ENCODE data around the gene H1-8.

Gene H1-8

DNA sequence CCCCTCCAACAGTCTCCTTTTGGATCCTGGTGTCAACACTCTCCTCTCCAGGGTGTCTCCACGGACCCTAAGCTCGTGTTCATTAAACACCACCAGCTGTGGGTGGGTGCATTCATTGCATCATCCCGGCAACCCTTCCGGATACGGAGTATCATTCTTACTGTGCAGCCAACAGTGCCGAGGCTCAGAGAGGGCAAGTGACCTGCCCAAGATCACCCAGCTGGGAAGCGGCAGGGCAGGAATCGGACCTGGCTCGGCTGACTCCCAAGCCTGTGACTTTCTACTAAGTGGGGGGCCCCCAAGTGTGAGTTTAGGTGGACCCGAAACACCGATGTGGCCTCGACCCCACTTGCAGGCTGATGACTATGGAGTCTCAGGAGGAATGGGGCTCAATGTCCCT lies 20.4 kb downstream of the H1-8 start:
- peaks cover 7% of the 10 kb centered on the region for H3K36me3 Mint-ChIP-seq (ENCODE audit: low read depth)
- H3K4me1 Mint-ChIP-seq = peaks cover 37% of the 10 kb centered on the region
- H3K4me3 Mint-ChIP-seq = no peak overlapping the region
- H3K27me3 Mint-ChIP-seq (ENCODE audit: low read depth) = no peaks in the 10 kb centered on the region
- peak overlapping the region in 2 of 3 experiments; percentile 79 to 84 for H3K27ac Mint-ChIP-seq
- H3K9me3 Mint-ChIP-seq = no peaks in the 10 kb centered on the region
- TF ChIP-seq, protein P1, sequence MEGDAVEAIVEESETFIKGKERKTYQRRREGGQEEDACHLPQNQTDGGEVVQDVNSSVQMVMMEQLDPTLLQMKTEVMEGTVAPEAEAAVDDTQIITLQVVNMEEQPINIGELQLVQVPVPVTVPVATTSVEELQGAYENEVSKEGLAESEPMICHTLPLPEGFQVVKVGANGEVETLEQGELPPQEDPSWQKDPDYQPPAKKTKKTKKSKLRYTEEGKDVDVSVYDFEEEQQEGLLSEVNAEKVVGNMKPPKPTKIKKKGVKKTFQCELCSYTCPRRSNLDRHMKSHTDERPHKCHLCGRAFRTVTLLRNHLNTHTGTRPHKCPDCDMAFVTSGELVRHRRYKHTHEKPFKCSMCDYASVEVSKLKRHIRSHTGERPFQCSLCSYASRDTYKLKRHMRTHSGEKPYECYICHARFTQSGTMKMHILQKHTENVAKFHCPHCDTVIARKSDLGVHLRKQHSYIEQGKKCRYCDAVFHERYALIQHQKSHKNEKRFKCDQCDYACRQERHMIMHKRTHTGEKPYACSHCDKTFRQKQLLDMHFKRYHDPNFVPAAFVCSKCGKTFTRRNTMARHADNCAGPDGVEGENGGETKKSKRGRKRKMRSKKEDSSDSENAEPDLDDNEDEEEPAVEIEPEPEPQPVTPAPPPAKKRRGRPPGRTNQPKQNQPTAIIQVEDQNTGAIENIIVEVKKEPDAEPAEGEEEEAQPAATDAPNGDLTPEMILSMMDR (IDR thresholded peaks at IDR 0.05; ENCODE audit: unreplicated experiment in 3 of 3) = no peak

DNA sequence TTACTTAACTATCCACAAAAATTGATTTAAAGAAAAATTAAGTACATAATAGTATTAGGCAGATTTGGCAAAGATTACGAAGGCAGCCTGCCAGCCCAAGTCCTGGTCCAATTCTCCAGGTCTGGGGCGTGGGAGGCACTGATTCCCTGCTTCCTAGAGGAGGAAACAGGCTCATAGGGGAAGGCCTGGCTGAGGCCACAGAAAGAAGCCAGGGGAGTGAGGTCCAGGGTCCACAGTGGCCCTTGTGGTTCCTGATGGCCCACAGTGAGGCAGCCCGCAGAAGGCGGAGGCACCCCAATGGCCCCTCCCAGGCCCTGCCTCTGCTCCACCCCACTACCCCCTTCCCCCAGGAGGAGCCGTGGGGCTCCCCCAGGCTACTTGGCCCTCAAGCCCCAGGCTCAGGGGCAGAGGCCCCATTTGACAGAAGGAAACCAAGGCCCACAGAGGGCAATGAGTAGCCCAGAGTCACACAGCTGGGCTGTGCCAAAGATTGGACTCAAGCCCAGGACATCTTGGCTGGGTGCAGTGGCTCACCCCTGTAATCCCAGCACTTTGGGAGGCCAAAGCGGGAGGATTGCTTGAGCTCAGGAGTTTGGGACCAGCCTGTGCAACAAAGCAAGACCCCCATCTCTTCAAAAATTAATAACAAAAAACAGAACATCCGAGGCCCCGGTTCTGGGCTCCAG lies 21.0 kb downstream of the H1-8 start:
- Mint-ChIP-seq H3K27me3 (ENCODE audit: low read depth) (no peaks in the 10 kb centered on the region), H3K27ac (peak overlapping the region in 2 of 3 experiments; percentile 79 to 84), H3K9me3 (no peaks in the 10 kb centered on the region), H3K36me3 (ENCODE audit: low read depth) (peaks cover 7% of the 10 kb centered on the region), H3K4me3 (no peak overlapping the region), H3K4me1 (peaks cover 37% of the 10 kb centered on the region)
- TF ChIP-seq, protein P1 (IDR thresholded peaks at IDR 0.05; ENCODE audit: unreplicated experiment in 3 of 3) = no peak

- TF ChIP-seq, protein P1 (IDR thresholded peaks at IDR 0.05; ENCODE audit: unreplicated experiment in 3 of 3) = no peak
- peaks cover 39% of the 10 kb centered on the region for H3K4me1 Mint-ChIP-seq
- H3K36me3 Mint-ChIP-seq (ENCODE audit: low read depth) = peaks cover 11% of the 10 kb centered on the region
- H3K9me3 Mint-ChIP-seq = no peaks in the 10 kb centered on the region
- peak overlapping the region in 2 of 3 experiments; percentile 65 to 72 for H3K27ac Mint-ChIP-seq
- H3K4me3 Mint-ChIP-seq = no peak overlapping the region
- H3K27me3 Mint-ChIP-seq (ENCODE audit: low read depth) = no peaks in the 10 kb centered on the region
These were observed 22.1 kb downstream of the H1-8 start for GRCh38 chr3:129564981-129565644.

GRCh38 chr3:129565902-129566301 lies 22.9 kb downstream of the H1-8 start:
- peaks cover 33% of the 10 kb centered on the region for H3K4me1 Mint-ChIP-seq
- H3K27me3 Mint-ChIP-seq (ENCODE audit: low read depth) = no peaks in the 10 kb centered on the region
- peaks cover 8% of the 10 kb centered on the region for H3K36me3 Mint-ChIP-seq (ENCODE audit: low read depth)
- no peak overlapping the region for H3K27ac Mint-ChIP-seq
- no peaks in the 10 kb centered on the region for H3K9me3 Mint-ChIP-seq
- H3K4me3 Mint-ChIP-seq = no peak overlapping the region
- TF ChIP-seq, protein P1 (IDR thresholded peaks at IDR 0.05; ENCODE audit: unreplicated experiment in 3 of 3) = no peak

GRCh38 chr3:129567176-129567705 lies 24.3 kb downstream of the H1-8 start:
- no peaks in the 10 kb centered on the region for H3K27me3 Mint-ChIP-seq (ENCODE audit: low read depth)
- no peak overlapping the region for H3K4me3 Mint-ChIP-seq
- H3K36me3 Mint-ChIP-seq (ENCODE audit: low read depth) = peaks cover 8% of the 10 kb centered on the region
- peaks cover 31% of the 10 kb centered on the region for H3K4me1 Mint-ChIP-seq
- TF ChIP-seq, protein P1 (IDR thresholded peaks at IDR 0.05; ENCODE audit: unreplicated experiment in 3 of 3) = no peak
- peak overlapping the region in 2 of 3 experiments; percentile 13 to 33 for H3K27ac Mint-ChIP-seq
- no peaks in the 10 kb centered on the region for H3K9me3 Mint-ChIP-seq

Data from nephron (organoid).